AG09319 (cell line): ENCODE results near the gene IGSF9B.

Experiments used
- DNase-seq: peaks from one replicate; pipeline ENCODE4 v3.0.0-alpha.2; 2010; ENCODE audit warnings: low read depth; ENCODE audit errors: extremely low read depth
- TF ChIP-seq, protein P1 (sequence below): IDR thresholded peaks from 2 replicates; pipeline ENCODE4 v1.5.1; 2011; ENCODE audit warnings: low read depth, mild to moderate bottlenecking, inconsistent platforms, low read length, moderate library complexity

The IGSF9B gene

DNA sequence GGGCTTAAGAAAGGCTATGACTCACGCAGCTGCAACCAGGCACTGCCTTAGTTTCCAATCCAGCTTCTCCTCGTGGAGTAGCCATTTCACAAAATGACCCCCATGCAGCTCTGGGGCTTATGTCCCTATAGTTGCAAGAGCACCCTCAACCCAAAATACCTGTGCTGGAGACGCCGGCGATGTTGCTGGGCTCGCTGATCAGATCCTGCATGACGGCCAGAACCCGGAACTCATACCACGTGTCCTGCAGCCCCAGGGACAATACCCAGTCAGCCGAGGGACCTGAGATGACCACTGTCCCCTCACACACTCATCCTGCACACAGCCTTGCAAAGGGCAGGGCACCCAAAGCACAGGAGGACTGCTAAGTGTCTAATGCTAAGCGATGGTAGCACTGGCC, 32.1 kb downstream of the IGSF9B start:
- DNase-seq = no peak
- TF ChIP-seq, protein P1, sequence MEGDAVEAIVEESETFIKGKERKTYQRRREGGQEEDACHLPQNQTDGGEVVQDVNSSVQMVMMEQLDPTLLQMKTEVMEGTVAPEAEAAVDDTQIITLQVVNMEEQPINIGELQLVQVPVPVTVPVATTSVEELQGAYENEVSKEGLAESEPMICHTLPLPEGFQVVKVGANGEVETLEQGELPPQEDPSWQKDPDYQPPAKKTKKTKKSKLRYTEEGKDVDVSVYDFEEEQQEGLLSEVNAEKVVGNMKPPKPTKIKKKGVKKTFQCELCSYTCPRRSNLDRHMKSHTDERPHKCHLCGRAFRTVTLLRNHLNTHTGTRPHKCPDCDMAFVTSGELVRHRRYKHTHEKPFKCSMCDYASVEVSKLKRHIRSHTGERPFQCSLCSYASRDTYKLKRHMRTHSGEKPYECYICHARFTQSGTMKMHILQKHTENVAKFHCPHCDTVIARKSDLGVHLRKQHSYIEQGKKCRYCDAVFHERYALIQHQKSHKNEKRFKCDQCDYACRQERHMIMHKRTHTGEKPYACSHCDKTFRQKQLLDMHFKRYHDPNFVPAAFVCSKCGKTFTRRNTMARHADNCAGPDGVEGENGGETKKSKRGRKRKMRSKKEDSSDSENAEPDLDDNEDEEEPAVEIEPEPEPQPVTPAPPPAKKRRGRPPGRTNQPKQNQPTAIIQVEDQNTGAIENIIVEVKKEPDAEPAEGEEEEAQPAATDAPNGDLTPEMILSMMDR = no peak

DNA sequence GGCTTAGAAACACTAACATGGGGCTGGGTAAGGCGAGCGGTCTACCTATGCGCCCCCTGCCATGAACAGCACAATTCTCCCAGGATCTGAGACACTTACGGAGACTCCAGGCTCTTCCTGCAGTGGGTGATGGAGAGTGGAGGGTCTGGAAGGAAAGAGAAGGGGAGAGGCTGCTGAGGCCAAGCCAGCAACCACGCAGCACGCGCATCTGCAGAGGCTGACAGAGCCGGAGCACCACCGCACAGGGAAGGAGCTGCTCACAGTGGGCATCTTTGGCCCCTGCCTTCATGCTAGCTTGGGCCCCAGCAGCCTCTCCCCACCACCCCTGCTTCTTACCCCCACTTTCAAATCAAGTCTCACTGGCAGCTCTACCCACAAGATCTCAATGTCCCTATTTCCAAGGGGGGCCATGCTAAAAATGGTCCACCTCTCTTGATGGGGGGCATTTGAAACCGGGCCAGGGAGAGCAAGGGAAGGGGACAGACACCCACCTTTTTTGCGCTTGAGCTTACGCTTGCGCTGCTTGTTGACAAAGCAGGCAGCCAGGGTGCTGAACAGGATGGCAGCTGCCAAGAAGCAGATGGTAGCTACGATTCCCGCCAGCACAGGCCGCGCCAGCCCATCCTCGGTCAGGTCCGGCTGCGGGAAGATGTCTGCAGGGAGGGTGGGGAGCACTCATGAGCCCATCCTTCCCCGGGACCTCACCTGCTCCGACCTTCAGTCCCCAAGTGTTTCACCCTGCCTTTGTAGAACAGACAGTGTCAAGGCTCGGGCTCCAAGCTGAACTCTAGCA, 34.5 kb downstream of the IGSF9B start:
- no peak for DNase-seq
- TF ChIP-seq, protein P1 = no peak

DNA sequence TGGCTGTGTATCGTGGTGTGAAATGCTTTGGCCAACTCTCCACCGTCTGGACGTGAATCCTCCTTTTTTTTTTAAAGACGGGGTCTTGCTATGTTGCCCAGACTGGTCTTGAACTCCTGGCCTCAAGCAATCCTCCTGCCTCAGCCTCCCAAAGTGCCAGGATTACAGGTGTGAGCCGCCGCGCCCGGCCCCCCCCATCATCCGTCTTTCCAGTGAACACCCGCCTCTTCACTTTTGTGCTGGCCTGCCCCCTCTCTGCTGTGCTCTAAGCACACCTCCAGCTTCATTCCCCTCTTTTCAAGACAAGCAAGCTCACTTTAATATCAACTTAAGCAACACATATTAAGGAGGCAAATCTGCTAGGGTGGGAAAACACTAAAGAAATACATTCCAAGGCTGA, 35.3 kb downstream of the IGSF9B start:
- TF ChIP-seq, protein P1 = no peak
- no peak for DNase-seq

DNA sequence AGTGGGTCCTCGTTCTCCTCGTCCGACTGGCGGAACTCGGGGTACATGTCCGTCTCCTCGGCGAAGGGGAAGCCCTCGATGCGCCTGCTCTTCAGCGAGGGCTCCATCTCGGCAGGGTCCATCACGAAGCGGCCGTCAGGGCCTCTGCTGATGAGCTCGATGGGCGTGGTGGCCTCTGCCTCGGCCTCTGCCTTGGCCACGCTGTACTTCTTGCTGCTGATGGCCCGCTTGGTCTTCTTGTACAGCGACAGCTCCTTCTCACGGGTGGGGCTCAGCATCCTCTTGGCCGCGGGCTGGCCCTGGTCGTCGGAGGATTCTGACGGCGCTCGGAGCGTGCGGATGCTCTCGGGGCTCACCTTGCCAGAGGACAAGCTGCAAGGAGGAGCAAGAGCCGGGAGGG, 35.7 kb downstream of the IGSF9B start:
- TF ChIP-seq, protein P1 = no peak
- no peak for DNase-seq

DNA sequence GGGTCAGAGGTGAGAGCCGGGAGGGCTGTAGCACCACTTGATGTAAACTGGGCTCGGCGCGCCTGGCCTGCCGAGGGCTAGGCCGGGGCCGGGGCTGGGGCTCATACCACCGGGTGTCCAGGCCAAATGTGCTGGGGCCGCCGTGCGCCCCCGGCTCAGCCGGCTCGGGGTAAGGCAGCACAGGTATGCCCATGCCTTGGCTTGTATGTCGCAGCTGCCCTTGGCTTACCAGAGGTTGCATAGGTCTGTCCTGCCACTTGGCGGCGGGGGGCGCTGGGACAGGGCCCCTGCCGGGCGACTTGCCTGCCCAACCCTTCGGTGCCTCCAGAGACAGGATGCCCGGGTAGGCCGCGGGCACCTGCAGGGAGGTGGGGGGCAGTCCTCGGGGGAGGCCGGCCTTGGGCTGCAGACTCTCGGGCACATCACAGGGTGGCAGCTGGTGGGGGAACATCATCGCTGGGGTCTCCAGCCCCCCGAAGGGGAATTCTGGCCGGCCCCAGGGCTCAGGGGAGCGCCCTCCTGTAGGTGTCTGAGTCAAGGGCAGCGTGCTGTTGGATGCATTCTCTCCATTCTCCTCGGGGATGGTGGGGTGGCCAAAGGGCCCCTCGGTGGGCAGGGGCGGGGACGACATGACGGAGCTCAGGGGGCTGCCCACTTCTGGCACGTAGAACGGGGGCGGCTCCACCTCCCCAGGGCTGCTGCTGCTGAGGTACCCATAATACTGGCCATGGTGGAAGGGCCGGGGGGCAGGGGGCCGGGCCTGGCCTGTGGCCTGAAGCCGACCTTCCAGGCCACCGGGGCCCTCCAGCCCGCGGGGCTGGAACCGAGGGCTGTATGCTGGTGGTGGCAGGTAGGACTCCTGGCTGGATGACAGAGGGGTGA, 36.4 kb downstream of the IGSF9B start:
- DNase-seq = no peak
- TF ChIP-seq, protein P1 = no peak

DNA sequence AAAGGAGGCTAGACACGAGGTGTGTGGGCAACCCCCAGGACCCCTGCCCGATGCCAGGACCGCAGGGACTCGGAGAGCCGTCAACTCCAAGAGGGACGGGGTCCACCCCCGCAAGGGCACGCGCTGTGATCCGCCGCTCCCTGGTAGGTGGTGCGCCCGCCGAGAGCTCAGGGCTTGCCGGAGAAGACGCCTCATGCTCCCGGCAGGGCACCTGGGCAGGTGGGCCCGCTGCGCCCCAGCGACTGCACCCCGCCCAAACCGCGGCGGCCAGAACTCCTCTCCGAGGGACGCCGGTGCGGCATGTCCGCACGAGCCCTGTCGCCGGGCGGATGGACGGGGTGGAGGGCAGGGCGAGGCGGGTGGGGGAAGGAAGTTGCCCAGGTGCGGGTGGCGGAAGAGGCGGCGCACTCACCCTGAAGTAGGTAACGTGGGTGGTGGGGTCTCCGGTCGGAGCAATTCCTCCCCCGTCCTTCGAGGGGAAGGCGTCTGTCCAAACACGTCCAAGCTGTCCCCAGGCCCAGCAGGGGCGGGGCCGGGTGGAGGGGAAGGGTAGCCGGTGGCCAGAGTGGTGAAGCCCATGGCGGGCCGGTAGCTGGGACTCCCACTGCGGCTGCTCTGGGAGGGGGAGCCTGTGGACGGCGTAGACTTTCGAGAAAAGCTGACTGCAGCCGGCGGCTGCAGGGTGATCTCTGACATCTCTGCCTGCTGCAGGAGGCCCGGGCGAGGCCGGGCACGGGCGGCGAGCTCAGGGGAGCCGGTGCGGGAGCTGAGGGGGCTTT, 37.2 kb downstream of the IGSF9B start:
- TF ChIP-seq, protein P1 = no peak
- no peak for DNase-seq
